K562 (cell line): ENCODE data around the gene GADL1. TPM values are rescaled to one million over a fixed set of nuclear protein-coding genes. Genes with fewer than 3 reads are reported as not detected.

Experiments used
- MAFK ChIP-seq: IDR thresholded peaks from 2 replicates; pipeline ENCODE4 v1.6.1; 2011; ENCODE audit warnings: low read length, improper control_type of control experiment
- ZNF444 ChIP-seq: fragments of 250-450 bp; sonication (Bioruptor Pico); IDR thresholded peaks from 2 replicates; pipeline ENCODE4 v1.4.0; 2020; ENCODE audit warnings: mild to moderate bottlenecking, moderate library complexity
- polyA plus RNA-seq, 8 experiments: library from polyadenylated mRNA; depleted of rRNA in 4 of 8; stranded (reverse) in 5 of 8; unstranded in 3 of 8; fragments of >200 nt; fragmentation: Nextera tagmentation in 2 of 8; fragmentation: Illumina TruSeq in 1 of 8; extraction: Ambion mirVana in 2 of 8; extraction: Trizol in 1 of 8; gene quantifications; 2 replicates each; pipeline versions ENCODE4 v1.2.1 to v1.2.3, GENCODE V29; 2011 to 2014; ENCODE audit warnings: inconsistent platforms in 1 of 8, missing spikeins in 1 of 8
- total RNA-seq, 7 experiments: library from RNA; depleted of rRNA in 6 of 7; stranded (reverse); fragments of >200 nt in 6 of 7; fragmentation: Illumina TruSeq in 2 of 7; extraction: Trizol in 2 of 7; gene quantifications; 2 replicates each; pipeline versions ENCODE4 v1.2.1 to v1.2.3, GENCODE V29; 2011 to 2021; ENCODE audit warnings: low replicate concordance in 1 of 7
- TF ChIP-seq, protein P1 (sequence below): fragments of 450-650 bp; IDR thresholded peaks from 2 replicates; pipeline ENCODE4 v1.6.1; 2016; ENCODE audit warnings: low read depth, mild to moderate bottlenecking, moderate library complexity
- TF ChIP-seq, protein P2 (sequence below): IDR thresholded peaks from 2 replicates; pipeline ENCODE4 v1.6.1; 2011; ENCODE audit not compliant: insufficient read length; ENCODE audit errors: extremely low read depth
- TF ChIP-seq, protein P3 (sequence below), 3 experiments: fragments of 200-800 bp in 1 of 3; fragments of 250-450 bp in 1 of 3; fragments of 450-650 bp in 1 of 3; sonication (Bioruptor Pico) in 1 of 3; sonication (Bioruptor generic) in 1 of 3; formaldehyde crosslinking in 1 of 3; IDR thresholded peaks; 2 replicates each; pipeline versions ENCODE4 v1.6.1 to v1.8.0; 2016 to 2022; ENCODE audit warnings: mild to moderate bottlenecking in 2 of 3, missing genetic modification characterization in 2 of 3, missing compliant biosample characterization in 1 of 3, moderate library complexity in 1 of 3

The GADL1 gene
- total and polyA plus RNA-seq, 9 of the 15 experiments (the other 6 are each of a cell fraction or from before 2014, with no cell fraction given) = 0.07 TPM; not detected in 8

DNA sequence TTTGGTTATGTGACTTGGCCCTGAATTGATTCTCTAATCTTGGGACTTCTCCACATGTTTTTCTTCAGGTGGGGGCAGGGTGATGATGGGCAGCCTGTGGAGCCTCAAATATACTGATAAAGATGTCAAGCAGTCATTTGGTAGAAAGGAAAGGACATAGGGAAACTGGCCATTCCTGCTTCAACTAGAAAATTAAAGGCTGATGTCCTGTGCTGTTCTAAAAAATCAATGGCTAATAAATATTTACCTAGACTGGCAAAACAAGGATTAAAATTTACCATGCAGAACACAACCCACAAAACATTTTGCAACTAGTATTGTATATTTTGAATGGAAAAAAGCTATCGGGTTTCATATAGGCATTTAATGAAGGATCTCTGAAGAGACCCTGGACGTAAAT, 133.7 kb downstream of the GADL1 start (continued):
- TF ChIP-seq MAFK = no peak
- TF ChIP-seq, protein P1, sequence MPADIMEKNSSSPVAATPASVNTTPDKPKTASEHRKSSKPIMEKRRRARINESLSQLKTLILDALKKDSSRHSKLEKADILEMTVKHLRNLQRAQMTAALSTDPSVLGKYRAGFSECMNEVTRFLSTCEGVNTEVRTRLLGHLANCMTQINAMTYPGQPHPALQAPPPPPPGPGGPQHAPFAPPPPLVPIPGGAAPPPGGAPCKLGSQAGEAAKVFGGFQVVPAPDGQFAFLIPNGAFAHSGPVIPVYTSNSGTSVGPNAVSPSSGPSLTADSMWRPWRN = no peak
- TF ChIP-seq ZNF444 (CRISPR knock-in tag) = no peak
- TF ChIP-seq, protein P2, sequence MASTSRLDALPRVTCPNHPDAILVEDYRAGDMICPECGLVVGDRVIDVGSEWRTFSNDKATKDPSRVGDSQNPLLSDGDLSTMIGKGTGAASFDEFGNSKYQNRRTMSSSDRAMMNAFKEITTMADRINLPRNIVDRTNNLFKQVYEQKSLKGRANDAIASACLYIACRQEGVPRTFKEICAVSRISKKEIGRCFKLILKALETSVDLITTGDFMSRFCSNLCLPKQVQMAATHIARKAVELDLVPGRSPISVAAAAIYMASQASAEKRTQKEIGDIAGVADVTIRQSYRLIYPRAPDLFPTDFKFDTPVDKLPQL = no peak
- TF ChIP-seq, protein P3, sequence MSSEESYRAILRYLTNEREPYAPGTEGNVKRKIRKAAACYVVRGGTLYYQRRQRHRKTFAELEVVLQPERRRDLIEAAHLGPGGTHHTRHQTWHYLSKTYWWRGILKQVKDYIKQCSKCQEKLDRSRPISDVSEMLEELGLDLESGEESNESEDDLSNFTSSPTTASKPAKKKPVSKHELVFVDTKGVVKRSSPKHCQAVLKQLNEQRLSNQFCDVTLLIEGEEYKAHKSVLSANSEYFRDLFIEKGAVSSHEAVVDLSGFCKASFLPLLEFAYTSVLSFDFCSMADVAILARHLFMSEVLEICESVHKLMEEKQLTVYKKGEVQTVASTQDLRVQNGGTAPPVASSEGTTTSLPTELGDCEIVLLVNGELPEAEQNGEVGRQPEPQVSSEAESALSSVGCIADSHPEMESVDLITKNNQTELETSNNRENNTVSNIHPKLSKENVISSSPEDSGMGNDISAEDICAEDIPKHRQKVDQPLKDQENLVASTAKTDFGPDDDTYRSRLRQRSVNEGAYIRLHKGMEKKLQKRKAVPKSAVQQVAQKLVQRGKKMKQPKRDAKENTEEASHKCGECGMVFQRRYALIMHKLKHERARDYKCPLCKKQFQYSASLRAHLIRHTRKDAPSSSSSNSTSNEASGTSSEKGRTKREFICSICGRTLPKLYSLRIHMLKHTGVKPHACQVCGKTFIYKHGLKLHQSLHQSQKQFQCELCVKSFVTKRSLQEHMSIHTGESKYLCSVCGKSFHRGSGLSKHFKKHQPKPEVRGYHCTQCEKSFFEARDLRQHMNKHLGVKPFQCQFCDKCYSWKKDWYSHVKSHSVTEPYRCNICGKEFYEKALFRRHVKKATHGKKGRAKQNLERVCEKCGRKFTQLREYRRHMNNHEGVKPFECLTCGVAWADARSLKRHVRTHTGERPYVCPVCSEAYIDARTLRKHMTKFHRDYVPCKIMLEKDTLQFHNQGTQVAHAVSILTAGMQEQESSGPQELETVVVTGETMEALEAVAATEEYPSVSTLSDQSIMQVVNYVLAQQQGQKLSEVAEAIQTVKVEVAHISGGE (CRISPR knock-in tag; IDR thresholded peaks at IDR 0.05) = no peak
- TF ChIP-seq, all 486 proteins: peak for 0
